ENCODE measurements around the gene CDK17.

DNA sequence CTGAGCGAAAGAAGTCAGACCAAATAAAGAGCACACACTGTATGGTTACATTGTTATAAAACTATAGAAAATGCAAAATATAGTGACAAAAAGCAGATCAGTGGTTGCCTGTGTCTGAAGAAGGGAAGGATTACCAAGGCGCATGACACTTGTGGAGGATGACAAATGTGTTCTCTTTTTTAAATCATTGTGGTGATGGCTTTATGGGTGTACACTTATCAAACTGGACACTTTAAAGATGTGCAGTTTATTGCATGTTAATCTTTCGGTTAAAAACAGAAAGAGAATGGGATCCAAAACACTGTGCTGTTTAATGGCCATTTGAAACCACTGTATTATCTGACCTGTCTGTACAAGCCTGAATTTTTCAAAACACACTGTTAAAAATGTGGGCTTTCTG, 8.8 kb upstream of the CDK17 start:
- TF ChIP-seq POLR2AphosphoS5 (IDR thresholded peaks at IDR 0.05; ENCODE audit: low read depth, low read length) (no peak), TAF1 (IDR thresholded peaks at IDR 0.05; ENCODE audit: borderline replicate concordance, low read depth, low read length) (no peak)

All from GM12892 (cell line).